Rectal smooth muscle tissue (tissue), 1 donor: ENCODE results near the gene RNF130.
"Not testable (repeated sequence)": the region's sequence is repeated elsewhere in the genome, so short reads cannot be mapped to it uniquely, and the experiment has no call there.

ENCODE experiments used
- H3K27ac ChIP-seq: one replicate; pipeline ENCODE4 v1.7.0; 2013; ENCODE audit warnings: low read depth, low read length, inconsistent platforms
- H3K27me3 ChIP-seq: one replicate; pipeline ENCODE4 v1.7.0; 2013; ENCODE audit warnings: low read length; ENCODE audit not compliant: control insufficient read depth, insufficient read depth
- H3K36me3 ChIP-seq: one replicate; pipeline ENCODE4 v1.7.0; 2013; ENCODE audit warnings: low read length; ENCODE audit not compliant: control insufficient read depth, insufficient read depth
- H3K4me1 ChIP-seq: one replicate; pipeline ENCODE4 v1.7.0; 2013; ENCODE audit warnings: low read length; ENCODE audit not compliant: control insufficient read depth, insufficient read depth
- H3K4me3 ChIP-seq: one replicate; pipeline ENCODE4 v1.7.0; 2013; ENCODE audit warnings: low read length
- H3K9ac ChIP-seq: one replicate; pipeline ENCODE4 v1.7.0; 2013; ENCODE audit warnings: low read length

Gene RNF130

DNA sequence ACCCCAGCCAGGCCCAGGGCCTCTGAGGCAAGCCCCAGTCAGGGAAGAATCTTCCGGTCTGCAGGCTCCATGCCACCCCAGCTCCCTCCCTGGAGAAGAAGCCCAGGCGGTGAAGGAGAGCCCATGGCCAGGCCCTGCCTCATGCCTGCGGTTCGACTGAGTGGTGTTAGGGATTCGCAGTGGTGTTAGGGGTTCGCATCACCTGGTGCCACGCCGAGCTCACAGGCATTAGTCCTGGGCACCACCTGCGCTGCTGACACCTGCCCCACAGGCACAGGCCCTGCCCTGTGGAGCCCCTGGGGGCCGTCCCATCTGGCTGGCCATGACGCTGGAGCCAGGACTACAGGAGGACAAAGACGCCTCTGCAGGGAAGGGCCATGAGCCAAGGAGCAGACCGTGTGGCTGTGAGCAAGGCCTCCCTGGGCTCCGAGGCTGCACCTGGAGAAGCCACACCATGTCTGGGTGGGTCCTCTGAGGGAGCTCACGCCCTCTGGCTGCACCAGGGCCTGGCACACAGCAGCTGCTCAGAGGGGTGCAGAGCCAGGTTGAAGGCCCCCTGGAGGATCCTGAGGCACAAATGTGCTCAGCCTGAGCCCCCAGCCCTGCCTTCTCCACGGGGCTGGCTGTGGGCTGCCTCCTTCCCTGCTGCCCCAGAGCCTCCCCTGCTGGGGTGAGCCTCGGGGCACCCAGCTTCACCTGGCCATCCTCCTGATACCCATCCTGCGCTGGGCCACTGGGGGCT is 27.6 kb upstream of the RNF130 start:
- H3K27me3 ChIP-seq, result no peaks in the 10 kb centered on the region
- H3K4me1 ChIP-seq, result no peaks in the 10 kb centered on the region
- H3K9ac ChIP-seq, result no peak overlapping the region
- H3K36me3 ChIP-seq, result no peaks in the 10 kb centered on the region
- no peak overlapping the region for H3K27ac ChIP-seq
- no peak overlapping the region for H3K4me3 ChIP-seq

DNA sequence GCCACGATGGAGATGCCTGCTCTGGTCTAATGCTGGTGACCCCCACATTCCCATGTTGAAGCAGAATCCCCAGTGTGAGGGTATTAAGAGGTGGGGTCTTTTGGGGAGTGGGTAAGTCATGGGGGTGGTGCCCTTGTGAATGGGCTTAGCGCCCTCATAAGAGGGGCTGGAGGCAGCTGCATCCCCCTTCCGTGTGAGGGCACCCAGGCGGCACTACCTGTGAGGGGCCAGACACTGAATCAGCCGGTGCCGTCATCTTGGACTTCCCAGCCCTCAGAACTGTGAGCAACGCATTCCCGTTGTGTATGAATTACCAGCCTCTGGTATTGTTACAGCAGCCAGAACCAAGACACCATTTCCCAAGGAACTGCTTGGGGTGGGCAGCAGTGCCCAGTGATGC is 27.0 kb upstream of the RNF130 start:
- Histone ChIP-seq H3K4me3 (no peak overlapping the region), H3K4me1 (no peaks in the 10 kb centered on the region), H3K36me3 (no peaks in the 10 kb centered on the region), H3K9ac (no peak overlapping the region), H3K27ac (no peak overlapping the region), H3K27me3 (no peaks in the 10 kb centered on the region)

DNA sequence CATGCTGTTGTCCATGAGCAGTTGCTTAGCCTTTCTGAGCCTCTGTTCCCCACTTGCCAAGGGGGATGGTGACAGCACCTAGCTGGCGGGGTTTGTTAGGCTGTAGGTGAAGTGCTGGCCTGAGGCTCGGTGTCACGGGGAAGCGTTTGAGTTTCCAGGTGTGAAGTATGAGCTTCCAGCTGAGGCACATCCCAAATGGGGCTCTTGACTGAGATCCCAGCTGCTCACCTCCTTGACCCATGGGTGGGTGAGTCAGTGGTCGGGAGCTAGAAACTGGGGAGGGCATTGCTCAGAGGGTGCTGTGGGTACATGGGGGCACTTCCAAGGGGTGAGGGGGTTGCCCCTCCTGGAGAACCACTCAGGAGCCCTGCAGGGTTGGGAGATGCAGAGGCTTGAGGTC is 26.4 kb upstream of the RNF130 start:
- Histone ChIP-seq H3K4me3 (no peak overlapping the region), H3K36me3 (no peaks in the 10 kb centered on the region), H3K9ac (no peak overlapping the region), H3K27ac (no peak overlapping the region), H3K27me3 (no peaks in the 10 kb centered on the region), H3K4me1 (no peaks in the 10 kb centered on the region)

DNA sequence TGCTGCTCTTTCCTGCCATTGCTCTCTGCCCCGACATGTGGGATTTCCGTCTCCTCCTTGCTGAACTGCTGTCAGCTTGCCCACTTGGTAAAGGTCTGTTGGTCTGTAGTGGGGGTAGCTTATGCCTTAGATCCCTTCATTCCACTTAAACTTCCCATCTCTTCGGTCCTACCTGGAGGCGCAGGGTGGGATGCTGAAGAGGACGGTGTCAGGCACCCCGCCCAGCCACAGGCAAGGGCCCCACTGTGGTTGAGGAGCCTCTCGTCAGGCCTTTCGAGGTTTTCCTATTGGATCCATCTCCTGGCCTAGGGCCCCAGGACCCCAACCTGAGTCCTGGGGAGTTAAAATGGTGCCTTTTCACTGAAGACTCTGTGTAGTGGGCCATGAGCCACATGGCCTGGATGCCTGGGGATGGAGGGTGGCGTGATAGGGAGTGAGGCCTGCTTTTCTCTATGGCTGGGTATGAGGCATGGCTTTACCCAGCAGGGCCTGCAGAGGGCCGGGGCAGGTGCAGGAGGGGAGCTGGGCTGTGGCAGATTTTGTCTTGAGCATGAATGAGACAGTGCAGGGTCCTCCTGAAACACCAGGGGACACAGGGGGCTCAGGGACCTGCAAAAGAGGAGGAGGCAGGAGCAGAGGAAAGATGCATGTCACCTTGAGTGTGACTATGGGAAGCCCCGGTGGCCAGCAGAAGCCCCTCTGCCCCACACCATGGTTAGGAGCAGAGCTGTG is 25.8 kb upstream of the RNF130 start:
- Histone ChIP-seq H3K36me3 (no peaks in the 10 kb centered on the region), H3K27me3 (no peaks in the 10 kb centered on the region), H3K4me1 (no peaks in the 10 kb centered on the region), H3K27ac (no peak overlapping the region), H3K9ac (no peak overlapping the region), H3K4me3 (no peak overlapping the region)

DNA sequence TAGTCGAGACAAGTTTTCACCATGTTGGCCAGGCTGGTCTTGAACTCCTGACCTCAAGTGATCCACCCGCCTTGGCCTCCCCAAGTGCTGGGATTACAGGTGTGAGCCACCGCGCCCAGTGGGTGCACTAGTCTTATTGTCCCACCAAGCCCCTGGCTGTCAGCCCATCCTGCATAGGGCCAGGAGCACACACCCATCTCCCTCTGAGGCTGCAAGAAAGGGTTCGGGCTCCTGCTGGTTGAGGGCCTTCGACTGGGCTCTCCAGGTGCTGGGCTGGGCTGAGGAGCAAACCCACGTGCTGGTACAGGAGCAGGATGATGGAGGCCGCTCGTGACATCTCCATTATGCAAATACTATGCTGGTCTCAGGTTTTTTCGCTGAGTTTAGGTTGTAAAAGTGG is 25.1 kb upstream of the RNF130 start:
- Histone ChIP-seq H3K36me3 (no peaks in the 10 kb centered on the region), H3K27me3 (no peaks in the 10 kb centered on the region), H3K4me3 (no peak overlapping the region), H3K4me1 (no peaks in the 10 kb centered on the region), H3K27ac (no peak overlapping the region), H3K9ac (no peak overlapping the region)

DNA sequence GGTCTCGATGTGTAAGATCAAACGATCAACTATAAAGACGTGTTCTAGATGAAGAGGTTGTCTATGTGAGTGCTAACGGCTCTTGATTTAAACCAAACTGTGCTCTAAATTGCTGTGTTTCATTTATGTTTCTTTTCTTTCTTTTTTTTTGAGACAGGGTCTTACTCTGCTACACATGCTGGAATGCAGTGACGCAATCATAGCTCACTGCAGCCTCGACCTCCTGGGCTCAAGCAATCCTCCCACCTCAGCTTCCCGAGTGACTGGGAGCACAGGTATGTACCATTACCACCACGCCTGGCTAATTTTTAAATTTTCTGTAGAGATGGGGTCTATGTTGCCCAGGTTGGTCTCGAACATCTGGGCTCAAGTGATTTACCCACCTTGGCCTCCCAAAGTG is 24.0 kb upstream of the RNF130 start:
- no peaks in the 10 kb centered on the region for H3K27me3 ChIP-seq
- no peaks in the 10 kb centered on the region for H3K4me1 ChIP-seq
- no peak overlapping the region for H3K9ac ChIP-seq
- H3K4me3 ChIP-seq, result no peak overlapping the region
- H3K36me3 ChIP-seq, result no peaks in the 10 kb centered on the region
- no peak overlapping the region for H3K27ac ChIP-seq

DNA sequence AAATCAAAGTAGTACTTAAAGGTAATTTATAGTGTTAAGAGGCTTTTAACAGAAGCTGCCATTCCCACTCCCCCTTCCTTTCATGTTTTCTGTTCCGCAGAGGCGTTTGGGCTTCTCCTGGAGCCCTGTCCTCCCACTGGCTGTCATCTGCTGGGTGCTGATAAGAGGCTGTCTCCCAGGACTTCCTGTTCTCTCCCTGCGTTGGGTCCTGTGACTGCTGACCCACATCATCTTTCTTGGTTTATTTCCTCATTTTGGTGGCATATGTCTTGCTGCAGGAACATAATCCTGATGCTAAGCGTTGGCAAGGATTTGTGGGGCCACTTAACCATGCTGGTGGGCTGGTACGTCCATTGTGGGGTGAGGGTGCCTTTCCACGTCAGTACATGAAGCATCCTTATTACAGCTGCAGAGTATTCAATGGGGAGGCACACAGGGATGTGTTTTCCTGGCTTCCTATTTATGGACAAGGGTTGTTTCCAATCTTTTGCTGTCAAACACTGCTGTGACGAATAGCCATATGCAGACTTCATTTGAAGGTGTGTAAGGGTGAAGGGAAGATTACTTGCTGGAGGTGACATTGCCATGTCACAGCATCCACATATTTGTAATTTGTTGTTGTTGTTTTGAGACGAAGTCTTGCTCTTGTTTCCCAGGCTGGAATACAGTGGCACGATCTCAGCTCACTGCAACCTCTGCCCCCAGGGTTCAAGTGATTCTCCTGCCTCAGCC is 22.3 kb upstream of the RNF130 start:
- H3K27ac ChIP-seq, result no peak overlapping the region
- H3K4me1 ChIP-seq, result no peaks in the 10 kb centered on the region
- no peaks in the 10 kb centered on the region for H3K27me3 ChIP-seq
- no peak overlapping the region for H3K9ac ChIP-seq
- no peak overlapping the region for H3K4me3 ChIP-seq
- no peaks in the 10 kb centered on the region for H3K36me3 ChIP-seq

DNA sequence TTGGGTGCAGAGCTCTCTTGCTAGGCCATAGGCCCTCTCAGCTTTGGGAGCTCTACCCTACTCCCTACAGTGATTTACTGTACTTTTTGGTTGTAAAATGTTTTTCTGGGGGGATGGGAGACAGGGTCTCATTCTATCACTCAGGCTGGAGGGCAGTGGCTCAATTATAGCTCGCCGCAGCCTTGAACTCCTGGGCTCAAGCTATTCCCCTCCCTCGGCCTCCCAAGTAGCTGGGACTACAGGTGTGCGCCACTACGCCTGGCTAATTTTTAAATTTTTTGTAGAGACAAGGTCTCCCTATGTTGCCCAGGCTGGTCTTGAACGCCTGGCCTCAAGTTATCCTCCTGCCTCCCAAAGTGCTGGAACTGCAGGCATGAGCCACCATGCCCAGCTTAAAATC is 21.7 kb upstream of the RNF130 start:
- Histone ChIP-seq H3K27ac (no peak overlapping the region), H3K9ac (no peak overlapping the region), H3K27me3 (no peaks in the 10 kb centered on the region), H3K4me3 (no peak overlapping the region), H3K36me3 (no peaks in the 10 kb centered on the region), H3K4me1 (no peaks in the 10 kb centered on the region)

DNA sequence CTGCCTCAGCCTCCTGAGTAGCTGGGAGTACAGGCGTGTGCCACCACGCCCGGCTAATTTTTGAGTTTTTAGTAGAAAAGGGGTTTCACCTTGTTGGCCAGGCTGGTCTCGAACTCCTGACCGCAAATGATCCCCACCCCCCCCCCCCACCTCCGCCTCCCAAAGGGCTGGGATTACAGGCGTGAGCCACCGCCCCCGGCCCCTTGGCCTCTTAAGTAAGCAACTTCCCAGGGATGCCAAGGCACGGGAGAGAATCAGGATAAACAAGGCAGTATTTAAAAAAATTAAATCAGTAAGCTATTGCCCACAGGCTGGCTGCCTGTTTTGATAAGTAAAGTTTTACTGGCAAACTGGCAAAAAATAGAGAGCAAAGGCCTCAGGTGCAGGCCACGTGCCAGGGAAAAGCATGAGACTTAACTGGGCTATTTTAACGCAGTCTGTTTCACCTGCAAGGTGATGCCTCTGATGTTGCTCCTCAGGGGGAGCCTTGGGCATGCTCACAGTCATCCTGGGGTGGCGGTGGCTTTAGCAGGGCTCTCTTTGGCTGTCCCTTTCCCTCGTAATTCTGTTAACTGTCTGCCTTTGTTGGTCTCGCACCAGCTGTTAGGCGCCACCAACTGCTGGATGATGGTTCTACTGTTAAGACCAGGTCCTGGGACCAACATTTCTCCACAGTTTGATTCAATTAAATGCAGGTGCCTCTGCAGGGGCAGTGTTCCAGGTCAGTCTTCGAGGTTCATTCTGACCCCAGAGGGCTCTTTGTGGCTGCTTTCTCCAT is 19.4 kb upstream of the RNF130 start:
- no peak overlapping the region for H3K4me3 ChIP-seq
- no peaks in the 10 kb centered on the region for H3K4me1 ChIP-seq
- no peaks in the 10 kb centered on the region for H3K36me3 ChIP-seq
- no peak overlapping the region for H3K27ac ChIP-seq
- H3K27me3 ChIP-seq, result no peaks in the 10 kb centered on the region
- no peak overlapping the region for H3K9ac ChIP-seq

DNA sequence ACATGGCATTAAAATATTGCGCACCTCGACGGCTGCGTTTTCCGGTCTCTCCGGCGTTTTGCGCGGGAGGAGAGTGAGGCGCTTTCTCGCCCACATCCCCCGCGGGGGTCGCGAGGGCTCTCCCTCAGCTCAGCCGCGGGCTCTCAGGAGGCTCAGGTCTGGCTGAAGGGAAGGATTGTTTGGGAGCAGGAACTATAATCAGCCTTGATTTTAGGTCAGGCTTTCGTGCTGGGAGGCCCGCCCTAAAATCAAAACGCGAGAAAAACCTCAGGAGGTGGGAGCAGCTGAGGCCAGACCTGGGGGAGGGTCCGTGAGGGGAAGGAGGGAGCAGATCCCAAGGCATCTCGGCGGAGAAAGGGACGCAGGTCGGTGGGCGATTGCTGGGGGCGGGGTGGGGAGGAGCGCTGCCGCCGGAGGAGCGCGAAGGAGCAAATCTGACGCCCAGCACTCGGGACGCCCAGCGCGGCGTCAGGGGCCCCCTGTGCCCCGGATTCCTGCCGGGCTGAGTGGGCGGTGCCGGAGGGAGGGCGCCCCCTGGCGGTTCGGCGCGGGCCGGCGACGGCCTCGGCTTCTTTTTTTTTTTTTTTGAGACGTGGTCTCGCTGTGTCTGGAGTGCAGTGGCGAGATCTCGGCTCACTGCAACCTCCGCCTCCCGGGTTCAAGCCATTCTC is 18.7 kb upstream of the RNF130 start:
- Histone ChIP-seq H3K4me3 (peak overlapping the region; percentile 75), H3K4me1 (no peaks in the 10 kb centered on the region), H3K36me3 (no peaks in the 10 kb centered on the region), H3K27me3 (no peaks in the 10 kb centered on the region), H3K27ac (peak overlapping the region; percentile 78), H3K9ac (peak overlapping the region; percentile 68)

DNA sequence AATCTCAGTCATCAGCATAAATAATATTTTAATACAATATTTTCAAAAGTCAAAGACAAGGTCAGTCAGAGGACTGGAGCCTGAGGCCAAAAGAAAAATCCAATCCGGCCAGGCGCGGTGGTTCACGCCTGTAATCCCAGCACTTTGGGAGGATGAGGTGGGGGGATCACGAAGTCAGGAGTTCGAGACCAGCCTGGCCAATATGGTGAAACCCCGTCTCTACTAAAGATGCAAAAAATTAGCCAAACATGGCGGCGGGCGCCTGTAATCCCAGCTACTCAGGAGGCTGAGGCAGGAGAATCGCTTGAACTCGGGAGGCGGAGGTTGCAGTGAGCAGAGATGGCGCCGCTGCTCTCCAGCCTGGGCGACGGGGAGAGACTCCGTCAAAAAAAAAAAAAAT is 18.1 kb upstream of the RNF130 start:
- not testable (repeated sequence) for H3K9ac ChIP-seq, H3K4me1 ChIP-seq, H3K27me3 ChIP-seq, H3K27ac ChIP-seq, H3K36me3 ChIP-seq
- peak overlapping the region; percentile 75 for H3K4me3 ChIP-seq

DNA sequence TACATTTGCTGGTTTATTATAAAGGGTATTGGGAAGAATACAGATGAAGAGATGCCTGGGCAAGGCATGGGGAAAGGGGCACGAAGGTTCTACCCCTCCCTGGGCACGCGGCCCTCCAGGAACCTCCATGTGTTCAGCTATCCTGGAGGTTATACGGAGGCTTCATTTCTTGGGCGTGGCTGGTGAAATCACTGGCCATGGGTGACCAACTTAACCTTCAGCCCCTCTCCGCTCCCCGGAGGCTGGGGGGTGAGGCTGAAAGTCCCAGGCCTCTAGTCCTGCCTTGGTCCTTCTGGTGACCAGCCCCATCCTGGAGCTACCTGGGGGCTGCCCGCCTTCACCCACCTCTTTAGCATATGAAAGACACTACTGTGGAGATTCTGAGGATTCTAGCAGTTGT is 17.0 kb upstream of the RNF130 start:
- H3K27me3 ChIP-seq, result no peaks in the 10 kb centered on the region
- H3K9ac ChIP-seq, result no peak overlapping the region
- no peaks in the 10 kb centered on the region for H3K4me1 ChIP-seq
- no peak overlapping the region for H3K4me3 ChIP-seq
- no peak overlapping the region for H3K27ac ChIP-seq
- H3K36me3 ChIP-seq, result no peaks in the 10 kb centered on the region
